GM15510 (cell line): ENCODE results near the gene UNK.

Experiments used
- POLR2A ChIP-seq: IDR thresholded peaks from 3 replicates; pipeline ENCODE4 v1.6.1; 2011; ENCODE audit warnings: borderline replicate concordance; ENCODE audit not compliant: insufficient read length; ENCODE audit errors: extremely low read depth

Gene UNK

GRCh38 chr17:75869282-75870141 lies 84.9 kb downstream of the UNK start:
- no peak for TF ChIP-seq POLR2A

GRCh38 chr17:75872434-75873351 lies 88.1 kb downstream of the UNK start:
- TF ChIP-seq POLR2A: no peak

GRCh38 chr17:75873587-75874322 lies 89.1 kb downstream of the UNK start:
- TF ChIP-seq POLR2A: no peak

- no peak for TF ChIP-seq POLR2A
These were observed 89.9 kb downstream of the UNK start for GRCh38 chr17:75874323-75875181.
